Activated CD4-positive, alpha-beta T cell treated with anti-CD3 and anti-CD28 coated beads for 4 hours (primary cell): Measurements from ENCODE around the gene ABCA10.
"Not testable (repeated sequence)": the region's sequence is repeated elsewhere in the genome, so short reads cannot be mapped to it uniquely, and the experiment has no call there.

Experiments
- DNase-seq, 2 donors: peaks; one replicate each; pipeline ENCODE4 v3.0.0-alpha.2; 2020

The ABCA10 gene

GRCh38 chr17:69228576-69228975 lies at the start of gene ABCA10:
ABCA10 (minus strand) TSS chr17:69228824; CDS start chr17:69225358, 3,466 bp downstream.
- DNase-seq: no peak

- not testable (repeated sequence) for DNase-seq
These were observed 47.7 kb upstream of the ABCA10 start for GRCh38 chr17:69276279-69276678.

- DNase-seq: no peak
These were observed 47.1 kb upstream of the ABCA10 start for GRCh38 chr17:69275751-69276150.

GRCh38 chr17:69271023-69271422 lies 42.4 kb upstream of the ABCA10 start:
- DNase-seq: no peak

GRCh38 chr17:69269131-69269998 lies 40.7 kb upstream of the ABCA10 start:
- no peak for DNase-seq

- no peak for DNase-seq
These were observed 40.0 kb upstream of the ABCA10 start for GRCh38 chr17:69268543-69269014.

GRCh38 chr17:69267219-69267618 lies 38.6 kb upstream of the ABCA10 start:
- DNase-seq: no peak

GRCh38 chr17:69265873-69266272 lies 37.2 kb upstream of the ABCA10 start:
- DNase-seq: no peak

- DNase-seq: no peak
These were observed 25.6 kb upstream of the ABCA10 start for GRCh38 chr17:69254187-69254586.

GRCh38 chr17:69250641-69251040 lies 22.0 kb upstream of the ABCA10 start:
- no peak for DNase-seq

- DNase-seq: no peak
These were observed 18.2 kb upstream of the ABCA10 start for GRCh38 chr17:69246726-69247375.

- no peak for DNase-seq
These were observed 17.6 kb upstream of the ABCA10 start for GRCh38 chr17:69246202-69246601.

GRCh38 chr17:69245617-69246016 lies 17.0 kb upstream of the ABCA10 start:
- no peak for DNase-seq

GRCh38 chr17:69239611-69240600 lies 11.3 kb upstream of the ABCA10 start:
- DNase-seq: no peak

- DNase-seq: no peak
These were observed 8.3 kb upstream of the ABCA10 start for GRCh38 chr17:69236946-69237345.

- DNase-seq: no peak
These were observed 7.8 kb upstream of the ABCA10 start for GRCh38 chr17:69236464-69236863.

- DNase-seq: peak; percentile 38 to 45
These were observed 6.9 kb upstream of the ABCA10 start for GRCh38 chr17:69235338-69236058.

- no peak for DNase-seq
These were observed 4.0 kb upstream of the ABCA10 start for GRCh38 chr17:69232650-69233049.

GRCh38 chr17:69231521-69231920 lies 2.9 kb upstream of the ABCA10 start:
- no peak for DNase-seq

- no peak for DNase-seq
These were observed 2.3 kb upstream of the ABCA10 start for GRCh38 chr17:69230939-69231338.

- no peak for DNase-seq
These were observed 606 bp downstream of the ABCA10 start for GRCh38 chr17:69228018-69228417.

GRCh38 chr17:69227541-69227940 lies 1.1 kb downstream of the ABCA10 start:
- DNase-seq: no peak
